ENCODE measurements around the gene C17orf114.

C17orf114 gene

GRCh38 chr17:4786106-4786511 lies 16.0 kb downstream of the C17orf114 start, which contains the start of gene VMO1:
Gene VMO1, minus strand, starts transcription at chr17:4786364. Its CDS starts 12 bp downstream, at chr17:4786352.
- Histone ChIP-seq H3K4me1 (ENCODE audit: control insufficient read depth in 1 of 2, insufficient read depth in 1 of 2, low read depth in 1 of 2, low read length in 1 of 2) (peaks cover 24 to 34% of the 10 kb centered on the region in 2 experiments), H3K27me3 (peaks cover 96% of the 10 kb centered on the region), H3K4me3 (ENCODE audit: low read depth in 1 of 2, low read length in 1 of 2) (no peak within 1 kb of the TSS), H3K9me3 (no peaks in the 10 kb centered on the region), H3K27ac (no peak within 1 kb of the TSS), H3K36me3 (no peaks in the 10 kb centered on the region)
- TF ChIP-seq, protein P1, sequence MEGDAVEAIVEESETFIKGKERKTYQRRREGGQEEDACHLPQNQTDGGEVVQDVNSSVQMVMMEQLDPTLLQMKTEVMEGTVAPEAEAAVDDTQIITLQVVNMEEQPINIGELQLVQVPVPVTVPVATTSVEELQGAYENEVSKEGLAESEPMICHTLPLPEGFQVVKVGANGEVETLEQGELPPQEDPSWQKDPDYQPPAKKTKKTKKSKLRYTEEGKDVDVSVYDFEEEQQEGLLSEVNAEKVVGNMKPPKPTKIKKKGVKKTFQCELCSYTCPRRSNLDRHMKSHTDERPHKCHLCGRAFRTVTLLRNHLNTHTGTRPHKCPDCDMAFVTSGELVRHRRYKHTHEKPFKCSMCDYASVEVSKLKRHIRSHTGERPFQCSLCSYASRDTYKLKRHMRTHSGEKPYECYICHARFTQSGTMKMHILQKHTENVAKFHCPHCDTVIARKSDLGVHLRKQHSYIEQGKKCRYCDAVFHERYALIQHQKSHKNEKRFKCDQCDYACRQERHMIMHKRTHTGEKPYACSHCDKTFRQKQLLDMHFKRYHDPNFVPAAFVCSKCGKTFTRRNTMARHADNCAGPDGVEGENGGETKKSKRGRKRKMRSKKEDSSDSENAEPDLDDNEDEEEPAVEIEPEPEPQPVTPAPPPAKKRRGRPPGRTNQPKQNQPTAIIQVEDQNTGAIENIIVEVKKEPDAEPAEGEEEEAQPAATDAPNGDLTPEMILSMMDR (IDR thresholded peaks at IDR 0.05), result no peak

DNA sequence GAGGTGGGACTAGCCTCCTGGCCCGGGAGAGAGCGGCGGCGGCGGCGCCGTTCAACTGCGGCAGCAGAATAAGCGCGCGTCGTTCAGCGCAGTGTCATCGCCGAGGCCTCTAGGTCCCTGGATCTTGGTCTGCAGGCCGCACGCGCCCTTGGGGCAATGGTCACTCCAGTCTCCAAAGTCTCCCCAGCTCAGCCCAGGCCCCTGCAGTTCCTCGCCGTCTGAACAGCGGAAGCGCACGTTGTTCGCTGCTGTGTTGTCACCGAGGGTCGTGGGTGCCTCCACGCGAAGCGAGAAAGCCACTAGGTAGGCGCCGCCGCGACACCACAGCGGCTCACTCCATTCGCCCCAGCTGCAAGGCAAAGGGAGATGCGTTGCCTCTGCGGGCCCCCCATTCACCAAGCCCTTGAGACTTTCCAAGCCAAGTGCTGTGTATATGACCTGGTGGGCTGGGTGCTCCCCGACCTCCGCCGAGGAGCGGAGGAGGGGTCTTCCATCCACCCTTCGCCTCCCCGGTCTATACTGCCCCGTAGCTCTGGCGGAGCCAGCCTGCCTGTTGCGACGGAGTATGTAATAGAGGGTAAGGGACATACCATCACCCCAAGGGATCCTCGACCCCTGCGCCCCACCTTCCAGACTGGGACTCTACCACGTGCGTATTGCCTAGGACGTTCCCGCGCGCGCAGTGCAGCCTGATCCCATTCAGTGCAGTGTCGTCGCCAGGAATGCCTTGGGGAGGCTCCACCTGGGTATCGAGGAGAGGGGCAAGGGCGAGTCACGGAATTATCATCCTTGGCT lies 16.6 kb downstream of the C17orf114 start:
- Histone ChIP-seq H3K27ac (no peak overlapping the region), H3K36me3 (no peaks in the 10 kb centered on the region), H3K27me3 (peaks cover 96% of the 10 kb centered on the region), H3K9me3 (no peaks in the 10 kb centered on the region), H3K4me1 (ENCODE audit: control insufficient read depth in 1 of 2, insufficient read depth in 1 of 2, low read depth in 1 of 2, low read length in 1 of 2) (peaks cover 19 to 32% of the 10 kb centered on the region in 2 experiments), H3K4me3 (ENCODE audit: low read depth in 1 of 2, low read length in 1 of 2) (no peak overlapping the region)
- TF ChIP-seq, protein P1 (IDR thresholded peaks at IDR 0.05), result no peak

DNA sequence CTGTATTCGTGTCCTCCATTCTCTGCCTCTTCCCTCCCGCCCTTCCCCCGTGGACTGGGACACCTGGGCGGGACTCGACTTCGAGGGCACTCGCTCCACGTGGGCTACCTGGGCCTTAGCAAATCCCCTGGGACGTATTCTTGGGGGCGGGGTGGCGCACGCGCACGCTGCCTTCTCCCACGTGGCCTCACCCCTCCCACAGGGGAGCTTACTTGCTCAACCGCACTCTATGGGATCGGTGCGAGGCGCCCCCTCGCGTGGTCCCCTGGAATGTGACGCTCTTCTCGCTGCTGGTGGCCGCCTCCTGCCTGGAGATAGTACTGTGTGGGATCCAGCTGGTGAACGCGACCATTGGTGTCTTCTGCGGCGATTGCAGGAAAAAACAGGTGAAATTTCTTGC lies 19.5 kb downstream of the C17orf114 start:
- H3K27ac ChIP-seq, result no peak overlapping the region
- no peaks in the 10 kb centered on the region for H3K9me3 ChIP-seq
- no peaks in the 10 kb centered on the region for H3K36me3 ChIP-seq
- TF ChIP-seq, protein P1 (IDR thresholded peaks at IDR 0.05), result peak; percentile 17
- no peak overlapping the region for H3K4me3 ChIP-seq (ENCODE audit: low read depth in 1 of 2, low read length in 1 of 2)
- H3K4me1 ChIP-seq (ENCODE audit: control insufficient read depth in 1 of 2, insufficient read depth in 1 of 2, low read depth in 1 of 2, low read length in 1 of 2), result peaks cover 3 to 13% of the 10 kb centered on the region in 2 experiments
- peaks cover 99% of the 10 kb centered on the region for H3K27me3 ChIP-seq

DNA sequence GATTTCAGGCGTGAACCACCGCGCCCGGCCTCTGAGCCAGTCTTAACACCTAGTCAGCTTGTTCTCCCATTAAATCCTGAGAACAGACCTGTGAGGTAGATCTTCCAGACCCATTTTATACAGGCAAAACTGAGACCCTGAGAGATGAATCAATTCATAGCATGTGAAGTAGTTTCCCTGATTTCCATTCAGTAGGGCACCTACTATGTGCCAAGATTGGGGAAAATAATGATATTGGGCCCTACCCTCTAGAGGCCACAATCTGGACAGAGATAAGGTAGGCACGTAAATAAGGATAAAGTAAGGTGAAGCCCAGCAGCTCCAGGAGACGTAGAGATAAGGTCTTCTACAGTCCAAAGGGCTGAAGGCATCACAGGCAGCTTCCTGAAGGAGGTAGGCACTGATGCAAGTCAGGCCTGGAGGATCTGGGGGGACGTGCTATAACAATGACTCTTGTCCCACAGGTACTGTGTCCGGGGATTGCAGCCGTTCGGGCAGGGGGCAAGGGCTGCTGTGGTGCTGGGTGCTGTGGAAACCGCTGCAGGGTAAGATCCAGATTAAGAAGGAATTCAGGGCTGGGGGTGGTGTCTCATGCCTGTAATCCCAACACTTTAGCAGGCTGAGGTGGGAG lies 21.7 kb downstream of the C17orf114 start:
- Histone ChIP-seq H3K27ac (no peak overlapping the region), H3K27me3 (peaks cover 88% of the 10 kb centered on the region), H3K4me3 (ENCODE audit: low read depth in 1 of 2, low read length in 1 of 2) (no peak overlapping the region), H3K9me3 (no peaks in the 10 kb centered on the region), H3K36me3 (no peaks in the 10 kb centered on the region), H3K4me1 (ENCODE audit: control insufficient read depth in 1 of 2, insufficient read depth in 1 of 2, low read depth in 1 of 2, low read length in 1 of 2) (peaks cover 0 to 3% of the 10 kb centered on the region in 2 experiments)
- TF ChIP-seq, protein P1 (IDR thresholded peaks at IDR 0.05), result no peak

- TF ChIP-seq, protein P1 (IDR thresholded peaks at IDR 0.05), result no peak
- no peaks in the 10 kb centered on the region for H3K9me3 ChIP-seq
- no peaks in the 10 kb centered on the region for H3K4me1 ChIP-seq (ENCODE audit: control insufficient read depth in 1 of 2, insufficient read depth in 1 of 2, low read depth in 1 of 2, low read length in 1 of 2)
- H3K36me3 ChIP-seq, result no peaks in the 10 kb centered on the region
- no peak overlapping the region for H3K27ac ChIP-seq
- H3K27me3 ChIP-seq, result peaks cover 73% of the 10 kb centered on the region
- H3K4me3 ChIP-seq (ENCODE audit: low read depth in 1 of 2, low read length in 1 of 2), result no peak overlapping the region
Measured at GRCh38 chr17:4777969-4778760, 24.0 kb downstream of the C17orf114 start.
